MM.1S (cell line): ENCODE data around the gene COL6A2.

Experiments
- DNase-seq: peaks from one replicate; pipeline ENCODE4 v3.0.0-alpha.2; 2015
- H2AFZ ChIP-seq: fragments of 300-600 bp; sonication (generic); 2 replicates; pipeline ENCODE4 v1.6.0; 2016; ENCODE audit warnings: antibody characterized with exemption, low read length
- H3F3A ChIP-seq: fragments of 300-600 bp; sonication (generic); 2 replicates; pipeline ENCODE4 v1.6.1; 2016; ENCODE audit warnings: mild to moderate bottlenecking, antibody characterized with exemption, low read length, moderate library complexity, mixed read lengths; ENCODE audit not compliant: insufficient read depth
- H3K27ac ChIP-seq: fragments of 300-600 bp; sonication (generic); 2 replicates; pipeline ENCODE4 v1.5.1; 2016; ENCODE audit warnings: mild to moderate bottlenecking, low read length
- H3K27me3 ChIP-seq: fragments of 300-600 bp; sonication (generic); replicated peaks from 2 replicates; pipeline ENCODE4 v1.6.0; 2016; ENCODE audit warnings: low read length; ENCODE audit not compliant: insufficient read depth
- H3K36me3 ChIP-seq: fragments of 300-600 bp; sonication (generic); replicated peaks from 2 replicates; pipeline ENCODE4 v1.6.1; 2016; ENCODE audit warnings: mild to moderate bottlenecking, low read length, mixed read lengths; ENCODE audit not compliant: insufficient read depth
- H3K4me1 ChIP-seq: fragments of 300-600 bp; sonication (generic); 2 replicates; pipeline ENCODE4 v1.6.1; 2016; ENCODE audit warnings: low read length, mixed read lengths
- H3K4me2 ChIP-seq: fragments of 300-600 bp; sonication (generic); 2 replicates; pipeline ENCODE4 v1.6.0; 2016; ENCODE audit warnings: low read depth, low read length
- H3K4me3 ChIP-seq: fragments of 300-600 bp; sonication (generic); 2 replicates; pipeline ENCODE4 v1.5.1; 2016; ENCODE audit warnings: low read length, mixed read lengths
- H3K79me2 ChIP-seq: fragments of 300-600 bp; sonication (generic); 2 replicates; pipeline ENCODE4 v1.6.1; 2016; ENCODE audit warnings: mixed run types, low read length, mixed read lengths
- H3K9ac ChIP-seq: fragments of 300-600 bp; sonication (generic); 2 replicates; pipeline ENCODE4 v1.6.1; 2016; ENCODE audit warnings: low read length, mixed read lengths
- H3K9me2 ChIP-seq: fragments of 300-600 bp; sonication (generic); replicated peaks from 2 replicates; pipeline ENCODE4 v1.6.1; 2016; ENCODE audit warnings: mild to moderate bottlenecking, low read length, mixed read lengths; ENCODE audit not compliant: insufficient read depth
- H3K9me3 ChIP-seq: fragments of 300-600 bp; sonication (generic); replicated peaks from 2 replicates; pipeline ENCODE4 v1.6.1; 2016; ENCODE audit warnings: mild to moderate bottlenecking, low read length, mixed read lengths; ENCODE audit not compliant: insufficient read depth
- H4K20me1 ChIP-seq: fragments of 300-600 bp; sonication (generic); 2 replicates; pipeline ENCODE4 v1.6.1; 2016; ENCODE audit warnings: mild to moderate bottlenecking, low read length, moderate library complexity, mixed read lengths; ENCODE audit not compliant: insufficient read depth
- EZH2 ChIP-seq: fragments of 300-600 bp; sonication (generic); optimal IDR thresholded peaks from 2 replicates; pipeline ENCODE3; 2017; ENCODE audit warnings: low read depth, mild to moderate bottlenecking, antibody characterized with exemption, low read length, mixed read lengths
- EZH2phosphoT487 ChIP-seq: fragments of 300-600 bp; sonication (generic); IDR thresholded peaks from 2 replicates; pipeline ENCODE4 v1.6.1; 2018; ENCODE audit warnings: antibody characterized with exemption, low read length
- TF ChIP-seq, protein P1 (sequence below): fragments of 300-600 bp; sonication (generic); IDR thresholded peaks from 2 replicates; pipeline ENCODE4 v1.5.1; 2016; ENCODE audit warnings: antibody characterized with exemption, low read length, mixed read lengths

COL6A2 gene

DNA sequence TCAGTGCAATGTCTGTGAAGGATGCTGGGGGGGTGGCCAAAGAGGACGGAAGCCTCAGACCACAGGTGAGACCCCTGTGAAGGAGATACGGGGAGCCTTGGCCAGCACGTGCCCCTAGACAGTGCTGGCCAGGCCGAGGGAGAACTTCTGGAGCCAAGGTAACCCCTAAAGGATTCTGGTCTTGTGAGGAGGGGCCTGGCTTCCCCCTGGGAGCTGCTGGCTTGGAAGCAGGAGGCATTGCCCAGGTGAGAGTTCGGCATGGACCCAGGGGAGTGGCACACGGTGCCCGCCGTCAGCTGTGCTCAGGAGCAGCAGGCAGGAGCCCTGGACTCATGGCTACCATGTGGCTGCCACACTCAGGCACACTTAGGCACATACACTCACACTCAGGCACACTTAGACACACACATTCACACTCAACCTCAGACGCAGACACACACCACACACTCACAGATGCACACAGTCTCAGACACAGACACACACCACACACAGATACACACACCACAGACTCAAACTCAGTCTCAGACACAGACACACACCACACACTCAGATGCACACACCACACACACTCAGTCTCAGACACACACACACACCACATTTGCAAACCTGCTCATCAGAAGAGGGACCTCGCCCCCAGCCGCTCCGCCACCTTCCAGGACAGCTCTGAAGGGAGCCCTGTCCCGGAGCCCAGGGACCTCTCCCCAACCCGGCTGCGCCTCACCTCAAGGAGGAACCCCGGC is 1.1 kb upstream of the COL6A2 start:
- Histone ChIP-seq H3K27ac (no peak overlapping the region), H3K9me3 (no peaks in the 10 kb centered on the region), H3K4me2 (no peak overlapping the region), H3K36me3 (no peaks in the 10 kb centered on the region), H3K9ac (no peak overlapping the region), H3K9me2 (no peaks in the 10 kb centered on the region), H3K79me2 (no peaks in the 10 kb centered on the region), H3K4me1 (no peaks in the 10 kb centered on the region), H3K4me3 (no peak overlapping the region), H4K20me1 (no peaks in the 10 kb centered on the region), H2AFZ (no peak overlapping the region), H3K27me3 (peaks cover 80% of the 10 kb centered on the region), H3F3A (no peaks in the 10 kb centered on the region)
- TF ChIP-seq, protein P1, sequence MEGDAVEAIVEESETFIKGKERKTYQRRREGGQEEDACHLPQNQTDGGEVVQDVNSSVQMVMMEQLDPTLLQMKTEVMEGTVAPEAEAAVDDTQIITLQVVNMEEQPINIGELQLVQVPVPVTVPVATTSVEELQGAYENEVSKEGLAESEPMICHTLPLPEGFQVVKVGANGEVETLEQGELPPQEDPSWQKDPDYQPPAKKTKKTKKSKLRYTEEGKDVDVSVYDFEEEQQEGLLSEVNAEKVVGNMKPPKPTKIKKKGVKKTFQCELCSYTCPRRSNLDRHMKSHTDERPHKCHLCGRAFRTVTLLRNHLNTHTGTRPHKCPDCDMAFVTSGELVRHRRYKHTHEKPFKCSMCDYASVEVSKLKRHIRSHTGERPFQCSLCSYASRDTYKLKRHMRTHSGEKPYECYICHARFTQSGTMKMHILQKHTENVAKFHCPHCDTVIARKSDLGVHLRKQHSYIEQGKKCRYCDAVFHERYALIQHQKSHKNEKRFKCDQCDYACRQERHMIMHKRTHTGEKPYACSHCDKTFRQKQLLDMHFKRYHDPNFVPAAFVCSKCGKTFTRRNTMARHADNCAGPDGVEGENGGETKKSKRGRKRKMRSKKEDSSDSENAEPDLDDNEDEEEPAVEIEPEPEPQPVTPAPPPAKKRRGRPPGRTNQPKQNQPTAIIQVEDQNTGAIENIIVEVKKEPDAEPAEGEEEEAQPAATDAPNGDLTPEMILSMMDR = no peak
- TF ChIP-seq EZH2phosphoT487 (no peak), EZH2 (no peak)
- DNase-seq = no peak

DNA sequence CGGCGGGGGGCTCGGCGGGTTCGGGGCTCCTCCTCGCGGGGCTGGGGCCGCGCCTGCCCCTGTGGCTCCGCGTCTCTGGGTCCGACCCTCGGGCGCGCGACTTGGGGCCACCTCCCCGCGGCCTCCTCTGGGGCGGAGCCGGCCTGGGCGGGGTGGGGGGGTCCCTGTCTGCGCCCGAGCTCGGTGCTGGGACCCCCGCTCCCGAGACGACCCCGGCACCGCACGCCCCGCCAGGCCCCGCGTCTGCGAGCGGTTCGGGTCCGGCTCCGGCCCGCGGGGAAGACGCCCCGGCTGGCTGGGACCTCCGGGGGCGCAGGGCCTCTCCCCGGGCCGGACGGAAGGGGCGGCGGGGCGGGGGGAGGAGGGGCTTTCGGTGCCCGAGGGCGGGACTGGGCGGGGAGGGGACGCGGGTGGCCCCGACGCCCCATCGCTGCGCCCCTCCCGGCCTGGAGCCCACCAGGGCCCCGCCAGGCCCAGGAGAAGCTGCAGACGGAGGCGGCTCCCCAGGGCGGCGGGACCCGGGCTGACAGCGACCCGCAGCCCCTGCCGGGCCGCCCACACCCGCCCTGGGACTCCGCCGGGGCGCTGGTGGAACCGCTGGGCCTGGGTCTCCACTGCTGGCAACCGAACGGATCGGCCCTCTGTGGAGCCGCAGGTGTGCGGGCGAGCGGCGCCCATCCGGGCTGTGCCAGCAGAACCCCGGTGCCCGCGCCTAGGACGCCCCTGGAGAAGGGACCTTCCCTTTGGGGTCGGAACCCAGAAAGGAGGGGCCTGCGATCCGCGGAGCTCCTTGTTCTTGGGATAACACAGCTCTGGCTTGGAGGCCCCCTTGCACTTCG is 610 bp downstream of the COL6A2 start:
- Histone ChIP-seq H3K9me3 (no peaks in the 10 kb centered on the region), H3K4me1 (no peaks in the 10 kb centered on the region), H3K4me2 (no peak overlapping the region), H4K20me1 (no peaks in the 10 kb centered on the region), H3K9ac (no peak overlapping the region), H3K9me2 (no peaks in the 10 kb centered on the region), H3K27me3 (peaks cover 85% of the 10 kb centered on the region), H3K79me2 (no peaks in the 10 kb centered on the region), H3K4me3 (no peak overlapping the region), H3F3A (no peaks in the 10 kb centered on the region), H3K27ac (no peak overlapping the region), H3K36me3 (no peaks in the 10 kb centered on the region), H2AFZ (no peak overlapping the region)
- TF ChIP-seq, protein P1 = no peak
- TF ChIP-seq EZH2 (peak; percentile 50), EZH2phosphoT487 (no peak)
- DNase-seq = no peak

DNA sequence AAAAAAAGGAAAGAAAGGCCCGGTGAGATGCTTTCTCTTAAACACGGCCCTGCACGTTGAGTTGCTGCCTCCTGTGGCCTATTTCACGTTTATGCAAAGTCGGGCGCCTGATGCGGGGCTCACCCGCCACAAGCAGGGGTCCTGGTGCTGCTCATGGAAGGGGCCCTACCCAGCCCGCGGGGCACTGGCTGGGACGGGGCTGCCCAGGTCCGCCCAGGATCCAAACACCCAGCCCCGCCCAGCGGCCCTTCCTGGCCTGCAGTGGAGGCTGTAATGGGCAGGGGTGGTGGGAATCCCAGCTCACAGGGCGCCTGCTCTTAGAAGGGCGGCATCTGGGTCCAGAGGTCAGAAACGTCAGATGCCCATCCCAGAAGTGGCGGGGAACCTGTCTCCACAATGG is 1.6 kb downstream of the COL6A2 start:
- H3K9me3 ChIP-seq = no peaks in the 10 kb centered on the region
- H3K4me1 ChIP-seq = no peaks in the 10 kb centered on the region
- no peak overlapping the region for H3K4me2 ChIP-seq
- no peak overlapping the region for H2AFZ ChIP-seq
- H3K9me2 ChIP-seq = no peaks in the 10 kb centered on the region
- H3K27ac ChIP-seq = no peak overlapping the region
- H3K36me3 ChIP-seq = no peaks in the 10 kb centered on the region
- no peaks in the 10 kb centered on the region for H3F3A ChIP-seq
- TF ChIP-seq EZH2 = no peak
- no peak for TF ChIP-seq EZH2phosphoT487
- TF ChIP-seq, protein P1 = no peak
- H3K79me2 ChIP-seq = no peaks in the 10 kb centered on the region
- H3K9ac ChIP-seq = no peak overlapping the region
- no peak overlapping the region for H3K4me3 ChIP-seq
- DNase-seq = no peak
- peaks cover 87% of the 10 kb centered on the region for H3K27me3 ChIP-seq
- no peaks in the 10 kb centered on the region for H4K20me1 ChIP-seq
